NCI-H2196 (cell line): ENCODE data around the gene CELF2.

Experiments
- DNase-seq: peaks from one replicate; lab custom pipeline; 2025; ENCODE audit not compliant: unreplicated experiment; lab: John Stamatoyannopoulos, UW

CELF2 gene

GRCh38 chr10:11192304-11193000 is 174.8 kb downstream of the CELF2 start:
- DNase-seq, result no peak

- no peak for DNase-seq
These were observed 175.4 kb downstream of the CELF2 start for GRCh38 chr10:11193001-11193551.

DNA sequence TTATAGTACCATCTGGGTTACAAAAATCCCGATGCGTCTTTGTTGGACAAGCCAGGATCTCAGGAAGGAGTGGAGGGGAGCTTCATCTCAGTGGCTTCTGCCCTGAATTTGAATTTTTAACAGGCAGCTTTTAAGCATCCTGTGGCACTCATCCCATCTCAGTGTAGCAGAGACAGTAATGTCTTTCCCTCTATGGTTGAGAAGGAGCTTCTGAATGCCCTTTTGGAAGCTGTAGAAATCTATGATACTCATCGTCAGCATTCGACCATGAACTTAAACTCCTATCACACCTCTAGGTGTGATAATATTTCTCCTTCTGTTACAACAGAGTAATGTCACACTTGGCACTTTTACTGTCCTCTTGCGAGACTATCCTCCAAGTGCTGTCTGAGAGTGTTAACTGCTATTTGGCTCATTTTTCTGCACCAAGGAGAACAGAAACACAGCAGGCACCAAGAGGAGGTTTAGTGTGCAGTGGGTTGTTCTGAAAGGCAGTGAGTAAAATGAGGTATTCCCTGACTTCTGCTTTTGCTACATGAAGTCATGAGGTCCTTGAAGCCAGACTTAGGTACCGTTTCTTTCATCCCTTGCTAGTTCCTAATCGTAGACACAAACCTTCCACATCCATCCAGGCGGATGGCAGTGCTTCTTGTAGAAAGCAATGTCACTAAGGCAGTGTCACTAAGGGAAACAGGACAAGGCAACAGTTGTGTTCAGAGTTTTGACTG is 177.4 kb downstream of the CELF2 start:
- no peak for DNase-seq

DNA sequence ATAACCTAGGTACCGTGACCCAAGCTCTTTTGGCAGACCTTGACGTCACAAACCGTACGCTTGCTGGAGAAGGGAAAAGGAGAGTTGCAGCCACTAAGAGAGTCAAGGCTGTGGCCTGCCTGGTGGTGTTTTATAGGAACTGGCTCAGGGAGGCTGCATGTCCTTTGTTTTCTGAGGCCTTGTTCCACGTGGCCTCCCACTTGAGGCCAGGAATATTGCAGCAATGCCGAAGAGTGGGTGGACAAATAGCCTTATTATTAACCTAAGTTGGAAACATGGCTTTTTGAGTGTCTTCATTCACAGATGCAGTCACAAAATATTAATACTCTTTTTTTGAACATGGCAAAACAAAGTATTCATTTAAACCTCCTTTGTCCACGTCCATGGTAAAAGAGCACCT is 178.0 kb downstream of the CELF2 start:
- no peak for DNase-seq

DNA sequence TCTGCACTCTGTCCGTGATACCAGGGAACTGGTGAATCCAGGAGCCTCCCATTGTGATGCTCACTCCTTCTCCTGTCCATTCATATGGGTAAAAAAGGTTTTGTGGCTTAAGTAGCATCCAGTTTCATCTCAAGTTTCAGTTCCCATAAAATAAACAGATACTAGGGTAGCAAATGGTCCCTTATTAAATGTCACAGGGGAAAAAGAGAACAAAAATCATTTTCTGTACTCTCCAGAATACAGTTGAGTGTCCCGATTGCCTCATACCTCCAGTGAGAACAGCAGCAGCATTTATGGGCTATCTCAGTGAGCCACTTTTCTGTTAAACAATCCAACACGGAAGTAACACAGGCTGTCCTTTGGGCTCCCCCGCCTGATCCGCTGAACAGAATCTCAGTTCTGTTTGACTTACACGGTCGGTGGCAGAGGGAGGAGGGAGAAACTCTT is 179.6 kb downstream of the CELF2 start:
- no peak for DNase-seq

DNA sequence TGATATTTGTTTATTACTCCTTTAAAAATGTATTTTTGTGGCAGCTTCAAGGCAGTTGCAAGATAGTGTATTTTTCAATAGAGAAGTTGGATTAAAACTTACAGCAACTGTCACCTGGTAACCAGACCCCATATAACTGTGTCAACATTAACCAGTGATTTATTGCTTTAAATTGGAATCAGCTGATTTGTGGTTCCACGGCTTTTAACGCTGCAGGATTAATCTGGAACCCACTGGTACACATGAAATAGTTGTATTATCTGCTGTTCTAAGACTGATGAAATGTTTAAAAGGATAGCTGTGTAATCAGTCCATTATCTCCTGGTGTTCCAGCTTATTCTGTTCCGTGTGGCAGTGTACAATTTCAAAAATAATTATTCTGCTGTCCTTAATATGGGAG is 180.2 kb downstream of the CELF2 start:
- DNase-seq, result no peak

GRCh38 chr10:11201911-11202310 is 184.2 kb downstream of the CELF2 start:
- DNase-seq, result no peak

DNA sequence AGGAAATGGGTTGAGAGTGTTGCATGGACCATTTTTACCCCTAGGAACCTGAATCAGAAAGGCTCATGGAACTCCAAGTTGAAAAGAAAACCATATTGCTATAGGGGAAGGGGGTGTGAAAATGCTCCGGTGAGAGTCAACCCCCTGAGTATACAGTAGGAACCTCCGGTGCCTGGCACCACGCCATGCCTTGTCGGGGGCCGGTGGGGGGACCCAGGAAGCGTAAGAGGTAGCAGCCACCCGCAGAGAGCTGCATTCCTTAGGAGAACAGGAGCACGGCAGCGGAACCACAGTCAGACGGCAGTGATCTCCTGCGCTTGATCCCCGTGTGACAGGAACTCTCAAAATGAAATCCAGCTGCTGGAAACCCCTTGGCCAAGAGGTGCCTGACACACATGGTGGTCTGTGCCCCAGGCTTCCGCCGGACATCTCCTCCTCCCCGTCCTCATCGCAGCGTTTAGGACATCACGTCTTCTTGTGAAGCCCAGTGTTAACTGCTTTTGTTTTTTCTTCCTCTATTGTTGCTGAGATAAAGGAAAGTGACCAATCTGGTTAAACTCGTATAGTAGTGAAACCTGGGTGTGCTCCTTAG is 186.8 kb downstream of the CELF2 start:
- DNase-seq, result no peak

- no peak for DNase-seq
These were observed 187.5 kb downstream of the CELF2 start for GRCh38 chr10:11205030-11205772.

GRCh38 chr10:11206676-11207559 is 189.2 kb downstream of the CELF2 start:
- no peak for DNase-seq

- DNase-seq, result no peak
These were observed 189.8 kb downstream of the CELF2 start for GRCh38 chr10:11207560-11207844.

- DNase-seq, result no peak
These were observed 190.6 kb downstream of the CELF2 start for GRCh38 chr10:11208243-11208642.

DNA sequence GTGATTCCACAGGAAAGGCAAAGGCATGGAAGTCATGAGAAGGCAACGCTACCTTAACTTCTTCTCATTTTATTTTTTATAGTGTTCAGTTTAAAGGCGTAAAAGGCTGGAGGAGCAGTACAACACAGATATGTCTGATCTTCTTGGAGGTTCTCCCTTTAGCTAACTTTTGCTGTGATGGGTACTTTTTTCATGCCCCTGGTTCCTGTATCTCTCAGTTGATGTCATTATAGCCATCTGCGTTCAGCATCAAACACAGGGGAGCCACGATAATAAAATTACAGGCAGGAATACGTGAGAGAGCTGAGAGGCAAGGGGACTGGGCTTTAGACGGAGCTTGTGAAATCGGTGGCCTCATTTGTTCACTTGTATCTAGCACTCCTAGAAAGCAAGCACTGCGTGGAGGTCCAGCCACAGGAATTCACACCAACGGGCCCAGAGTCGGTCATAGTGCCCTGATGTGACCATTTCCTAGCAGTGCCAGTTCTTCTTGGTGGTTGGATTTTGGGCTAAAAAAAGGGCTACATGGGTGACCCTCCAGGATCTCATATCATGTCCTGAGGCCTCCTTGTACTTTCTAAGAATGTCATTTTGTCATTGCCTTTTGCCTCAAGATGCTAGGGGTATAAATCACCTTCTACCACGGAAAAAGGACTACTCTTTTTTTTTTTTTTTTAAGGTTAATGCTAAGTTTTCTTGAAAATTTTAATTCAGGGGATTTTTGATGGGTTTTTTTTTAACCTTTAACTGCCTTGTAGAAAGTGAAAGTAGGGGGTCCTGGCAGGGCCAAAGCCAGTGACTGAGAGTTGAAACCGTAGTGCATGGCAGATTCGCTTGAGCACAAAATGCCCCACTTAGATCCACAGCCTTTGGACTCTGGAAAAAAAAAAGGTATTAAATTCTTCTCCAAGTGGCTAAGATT is 191.5 kb downstream of the CELF2 start:
- DNase-seq, result no peak

- DNase-seq, result no peak
These were observed 192.1 kb downstream of the CELF2 start for GRCh38 chr10:11209830-11210181.

DNA sequence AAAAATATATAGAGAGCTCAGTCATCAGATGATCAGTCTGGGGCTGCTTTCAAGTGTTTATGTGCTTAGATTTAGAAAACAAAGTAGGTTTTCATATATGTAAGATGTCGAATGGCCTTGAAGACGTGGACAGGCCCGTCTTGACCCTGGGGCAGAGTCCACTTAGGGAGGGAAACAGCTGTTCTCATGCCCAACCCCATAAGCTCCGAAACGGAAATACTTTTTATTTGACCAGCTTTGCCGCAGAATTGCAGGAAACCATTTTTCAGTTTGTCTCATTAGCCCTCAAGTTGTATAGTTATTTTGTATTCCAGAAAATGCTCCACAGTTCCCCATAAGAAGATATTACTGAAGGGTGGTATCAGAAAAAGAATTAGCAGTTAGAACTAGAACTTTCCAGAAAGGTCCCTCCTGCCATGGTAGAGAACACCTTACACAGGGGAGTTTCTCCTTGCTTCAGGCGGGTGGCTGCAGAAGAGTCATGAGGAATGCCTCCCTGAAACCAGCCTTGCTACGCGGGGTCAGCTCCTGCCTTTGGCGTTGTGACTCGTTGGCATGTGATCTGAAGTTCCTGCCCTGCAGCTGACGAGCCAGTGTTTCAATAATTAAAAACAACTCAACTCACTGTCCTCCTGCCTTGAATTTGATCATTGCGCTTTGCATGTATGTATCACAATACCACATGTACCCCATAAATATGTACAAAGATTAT is 192.7 kb downstream of the CELF2 start:
- no peak for DNase-seq

- DNase-seq, result no peak
These were observed 194.8 kb downstream of the CELF2 start for GRCh38 chr10:11212288-11213085.

GRCh38 chr10:11213137-11213536 is 195.5 kb downstream of the CELF2 start:
- no peak for DNase-seq

GRCh38 chr10:11214407-11214806 is 196.7 kb downstream of the CELF2 start:
- DNase-seq, result no peak
